Liver (tissue), 10 donors: ENCODE data around the gene ARFGAP3. TPM values are rescaled to one million over a fixed set of nuclear protein-coding genes. Genes with fewer than 3 reads are reported as not detected.
"Not testable (repeated sequence)": the region's sequence is repeated elsewhere in the genome, so short reads cannot be mapped to it uniquely, and the experiment has no call there.

ENCODE experiments used
- DNase-seq: peaks from one replicate; pipeline ENCODE4 v3.0.0-alpha.2; 2017; ENCODE audit warnings: low spot score
- H3K27ac ChIP-seq, 2 donors: one replicate each; pipeline ENCODE4 v1.7.0; 2013; ENCODE audit warnings: inconsistent platforms in 2 of 2, low read length in 2 of 2, control low read depth in 1 of 2, low read depth in 1 of 2, mild to moderate bottlenecking in 1 of 2
- H3K27me3 ChIP-seq, 4 donors: one replicate each; pipeline versions ENCODE4 v1.6.1 to v1.7.0; 2013; ENCODE audit warnings: low read length in 3 of 4, inconsistent platforms in 1 of 4, mild to moderate bottlenecking in 1 of 4, moderate library complexity in 1 of 4; ENCODE audit not compliant: control insufficient read depth in 4 of 4, insufficient read depth in 4 of 4
- H3K36me3 ChIP-seq, 4 donors: one replicate each; pipeline versions ENCODE4 v1.6.1 to v1.7.0; 2013; ENCODE audit warnings: low read length in 3 of 4, mild to moderate bottlenecking in 3 of 4, low read depth in 1 of 4, moderate library complexity in 1 of 4; ENCODE audit not compliant: control insufficient read depth in 4 of 4, insufficient read depth in 3 of 4
- H3K4me1 ChIP-seq, 4 donors: one replicate each; pipeline versions ENCODE4 v1.6.1 to v1.7.0; 2013; ENCODE audit warnings: low read length in 3 of 4, mild to moderate bottlenecking in 3 of 4, moderate library complexity in 1 of 4; ENCODE audit not compliant: control insufficient read depth in 4 of 4, insufficient read depth in 4 of 4
- H3K4me3 ChIP-seq, 3 donors: one replicate each; pipeline versions ENCODE4 v1.6.1 to v1.7.0; 2013; ENCODE audit warnings: low read length in 3 of 3, control low read depth in 1 of 3, low read depth in 1 of 3, mild to moderate bottlenecking in 1 of 3
- H3K9ac ChIP-seq, 2 donors: one replicate each; pipeline ENCODE4 v1.7.0; 2013; ENCODE audit warnings: low read length in 2 of 2, mild to moderate bottlenecking in 2 of 2, moderate library complexity in 2 of 2, control low read depth in 1 of 2, low read depth in 1 of 2
- H3K9me3 ChIP-seq, 4 donors: one replicate each; pipeline versions ENCODE4 v1.6.1 to v1.7.0; 2013; ENCODE audit warnings: low read length in 3 of 4; ENCODE audit not compliant: control insufficient read depth in 4 of 4
- GABPA ChIP-seq, 2 donors: IDR thresholded peaks in 1 of 2; conservative IDR thresholded peaks in 1 of 2; 2 replicates each; pipeline ENCODE4 v1.6.1; 2016; ENCODE audit warnings: antibody characterized with exemption in 2 of 2, mild to moderate bottlenecking in 1 of 2, moderate library complexity in 1 of 2
- JUND ChIP-seq, 2 donors: IDR thresholded peaks; 2 replicates each; pipeline ENCODE4 v1.6.1; 2016; ENCODE audit warnings: antibody characterized with exemption in 2 of 2
- NR2F2 ChIP-seq: IDR thresholded peaks from 2 replicates; pipeline ENCODE4 v1.6.1; 2016; ENCODE audit warnings: antibody characterized with exemption
- RAD21 ChIP-seq, 2 donors: IDR thresholded peaks; 2 replicates each; pipeline ENCODE4 v1.6.1; 2016; ENCODE audit warnings: antibody characterized with exemption in 2 of 2, mild to moderate bottlenecking in 2 of 2
- SP1 ChIP-seq: IDR thresholded peaks from 2 replicates; pipeline ENCODE4 v1.6.1; 2018; ENCODE audit warnings: antibody characterized with exemption, mild to moderate bottlenecking
- ZBTB33 ChIP-seq: IDR thresholded peaks from 2 replicates; pipeline ENCODE4 v1.6.1; 2016; ENCODE audit warnings: antibody characterized with exemption
- WGBS: extraction: QIAGEN DNeasy Blood & Tissue Kit; methylation state at CpG from one replicate; pipeline ENCODE4 v1.1.7; 2013; 5-methylcytosine and 5-hydroxymethylcytosine counted together
- polyA plus RNA-seq, 2 donors: library from polyadenylated mRNA; stranded (reverse) in 1 of 2; unstranded in 1 of 2; fragments of 200-250 nt in 1 of 2; fragments of >200 nt in 1 of 2; fragmentation: Nextera tagmentation in 1 of 2; extraction: Ambion mirVana in 1 of 2; gene quantifications; one replicate each; pipeline versions ENCODE4 v1.2.1 to v1.2.3, GENCODE V29; 2013 to 2015
- small RNA-seq: library from RNA; depleted of rRNA; stranded (forward); fragments of <200 nt; gene quantifications from one replicate; pipeline ENCODE3, GENCODE V24; 2014
- total RNA-seq, 2 donors: library from RNA; depleted of rRNA; stranded (reverse); fragments of >200 nt; gene quantifications; one replicate each; pipeline ENCODE4 v1.2.3, GENCODE V29; 2014
- TF ChIP-seq, protein P1 (sequence below): IDR thresholded peaks from 2 replicates; pipeline ENCODE4 v1.6.1; 2016; ENCODE audit warnings: antibody characterized with exemption
- TF ChIP-seq, protein P2 (sequence below): IDR thresholded peaks from 2 replicates; pipeline ENCODE4 v1.6.1; 2016; ENCODE audit warnings: antibody characterized with exemption, mild to moderate bottlenecking
- donor health status: healthy.
- donor health status: healthy.
- donor health status: healthy.
- donor health status: healthy.
- donor health status: healthy.

The ARFGAP3 gene
- total and polyA plus RNA-seq, 4 donors: 18.2 to 55.1 (median 27.5) TPM

GRCh38 chr22:42752230-42752746 lies 104.8 kb downstream of the ARFGAP3 start:
- no peak for DNase-seq
- H3K27ac ChIP-seq: peak overlapping the region in 1 of 2 donors; percentile 20
- no peak overlapping the region for H3K9ac ChIP-seq
- H3K36me3 ChIP-seq: no peaks in the 10 kb centered on the region
- no peaks in the 10 kb centered on the region for H3K9me3 ChIP-seq
- no peaks in the 10 kb centered on the region for H3K27me3 ChIP-seq
- H3K4me3 ChIP-seq: no peak overlapping the region
- TF ChIP-seq ZBTB33: no peak
- TF ChIP-seq, protein P1, sequence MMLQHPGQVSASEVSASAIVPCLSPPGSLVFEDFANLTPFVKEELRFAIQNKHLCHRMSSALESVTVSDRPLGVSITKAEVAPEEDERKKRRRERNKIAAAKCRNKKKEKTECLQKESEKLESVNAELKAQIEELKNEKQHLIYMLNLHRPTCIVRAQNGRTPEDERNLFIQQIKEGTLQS: no peak
- no peak for TF ChIP-seq RAD21 (IDR thresholded peaks at IDR 0.05)
- no peak for TF ChIP-seq NR2F2
- TF ChIP-seq GABPA (IDR thresholded peaks at IDR 0.05 in 1 of 2, conservative IDR thresholded peaks at IDR 0.05 in 1 of 2): no peak
- TF ChIP-seq, protein P2, sequence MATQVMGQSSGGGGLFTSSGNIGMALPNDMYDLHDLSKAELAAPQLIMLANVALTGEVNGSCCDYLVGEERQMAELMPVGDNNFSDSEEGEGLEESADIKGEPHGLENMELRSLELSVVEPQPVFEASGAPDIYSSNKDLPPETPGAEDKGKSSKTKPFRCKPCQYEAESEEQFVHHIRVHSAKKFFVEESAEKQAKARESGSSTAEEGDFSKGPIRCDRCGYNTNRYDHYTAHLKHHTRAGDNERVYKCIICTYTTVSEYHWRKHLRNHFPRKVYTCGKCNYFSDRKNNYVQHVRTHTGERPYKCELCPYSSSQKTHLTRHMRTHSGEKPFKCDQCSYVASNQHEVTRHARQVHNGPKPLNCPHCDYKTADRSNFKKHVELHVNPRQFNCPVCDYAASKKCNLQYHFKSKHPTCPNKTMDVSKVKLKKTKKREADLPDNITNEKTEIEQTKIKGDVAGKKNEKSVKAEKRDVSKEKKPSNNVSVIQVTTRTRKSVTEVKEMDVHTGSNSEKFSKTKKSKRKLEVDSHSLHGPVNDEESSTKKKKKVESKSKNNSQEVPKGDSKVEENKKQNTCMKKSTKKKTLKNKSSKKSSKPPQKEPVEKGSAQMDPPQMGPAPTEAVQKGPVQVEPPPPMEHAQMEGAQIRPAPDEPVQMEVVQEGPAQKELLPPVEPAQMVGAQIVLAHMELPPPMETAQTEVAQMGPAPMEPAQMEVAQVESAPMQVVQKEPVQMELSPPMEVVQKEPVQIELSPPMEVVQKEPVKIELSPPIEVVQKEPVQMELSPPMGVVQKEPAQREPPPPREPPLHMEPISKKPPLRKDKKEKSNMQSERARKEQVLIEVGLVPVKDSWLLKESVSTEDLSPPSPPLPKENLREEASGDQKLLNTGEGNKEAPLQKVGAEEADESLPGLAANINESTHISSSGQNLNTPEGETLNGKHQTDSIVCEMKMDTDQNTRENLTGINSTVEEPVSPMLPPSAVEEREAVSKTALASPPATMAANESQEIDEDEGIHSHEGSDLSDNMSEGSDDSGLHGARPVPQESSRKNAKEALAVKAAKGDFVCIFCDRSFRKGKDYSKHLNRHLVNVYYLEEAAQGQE: no peak
- 75% methylated on average over 12 of the region's 12 CpGs for WGBS
- no peaks in the 10 kb centered on the region for H3K4me1 ChIP-seq

GRCh38 chr22:42750421-42750820 lies 106.7 kb downstream of the ARFGAP3 start:
- H3K4me1 ChIP-seq, DNase-seq, H3K9ac ChIP-seq, H3K9me3 ChIP-seq, H3K27me3 ChIP-seq, H3K27ac ChIP-seq, H3K36me3 ChIP-seq, H3K4me3 ChIP-seq: not testable (repeated sequence)
- WGBS: 94% methylated on average over 25 of the region's 28 CpGs

- Histone ChIP-seq H3K27me3 (no peaks in the 10 kb centered on the region), H3K4me1 (no peaks in the 10 kb centered on the region), H3K27ac (peak overlapping the region; percentile 55 to 67), H3K36me3 (no peaks in the 10 kb centered on the region), H3K9ac (no peak overlapping the region), H3K4me3 (no peak overlapping the region), H3K9me3 (no peaks in the 10 kb centered on the region)
- DNase-seq: no peak
- TF ChIP-seq JUND (IDR thresholded peaks at IDR 0.05) (peak in 1 of 2 donors; percentile 25), NR2F2 (peak; percentile 25), SP1 (no peak)
- WGBS: 73% methylated on average over 14 of the region's 14 CpGs
These were observed 109.2 kb downstream of the ARFGAP3 start for GRCh38 chr22:42747701-42748513.

Small RNA genes lying within 50 kb of the gene (small RNA-seq; reads per million reads assigned to genes)
- gene RF00019: not detected

Other genes starting within 250 kb of the ARFGAP3 start
- gene POLDIP3, start 242.4 kb downstream of the ARFGAP3 start, total RNA-seq: 10 to 100 TPM; 18.1 to 22.5 TPM
- gene POLDIP3, start 242.4 kb downstream of the ARFGAP3 start, polyA plus RNA-seq: 10 to 100 TPM; 14.6 to 18.0 TPM
- gene ATP5MGL, start 216.7 kb downstream of the ARFGAP3 start, total RNA-seq: under 1 TPM in 1 of 2 donors, not detected in 1; 0.84 TPM
- gene ATP5MGL, start 216.7 kb downstream of the ARFGAP3 start, polyA plus RNA-seq: 1 to 10 TPM in 1 of 2 donors, not detected in 1; 1.1 TPM
- 10 to 100 TPM; 49.4 to 71.1 TPM for gene CYB5R3, start 207.9 kb downstream of the ARFGAP3 start, total RNA-seq
- 100 to 1,000 TPM; 197 to 210 TPM for gene CYB5R3, start 207.9 kb downstream of the ARFGAP3 start, polyA plus RNA-seq
- gene A4GALT, start 136.4 kb downstream of the ARFGAP3 start, total RNA-seq: 1 to 10 TPM; 2.3 to 8.2 TPM
- gene A4GALT, start 136.4 kb downstream of the ARFGAP3 start, polyA plus RNA-seq: 1 to 10 TPM; 1.6 to 1.8 TPM
- gene PACSIN2, start 157.9 kb upstream of the ARFGAP3 start, total RNA-seq: 10 to 100 TPM; 15.4 to 31.4 TPM
- gene PACSIN2, start 157.9 kb upstream of the ARFGAP3 start, polyA plus RNA-seq: 10 to 100 TPM in 1 of 2 donors, 1 to 10 TPM in 1; 9.1 to 18.6 TPM
- 1 to 10 TPM in 1 of 2 donors, under 1 TPM in 1; 0.50 to 2.2 TPM for gene TTLL1, start 232.1 kb upstream of the ARFGAP3 start, total RNA-seq
- gene TTLL1, start 232.1 kb upstream of the ARFGAP3 start, polyA plus RNA-seq: 1 to 10 TPM; 1.1 to 1.2 TPM